T follicular helper cell (primary cell): Measurements from ENCODE around the gene LIPT1.
"Not testable (repeated sequence)": the region's sequence is repeated elsewhere in the genome, so short reads cannot be mapped to it uniquely, and the experiment has no call there.

Experiments used
- DNase-seq: peaks from one replicate; pipeline ENCODE4 v3.0.0-alpha.2; 2020; ENCODE audit warnings: low read depth

The LIPT1 gene

GRCh38 chr2:99171377-99172140 lies 16.8 kb downstream of the LIPT1 start:
- DNase-seq = no peak

- peak; percentile 89 for DNase-seq
Observed at GRCh38 chr2:99180755-99181623, 26.2 kb downstream of the LIPT1 start, which contains the start of the genes MITD1 and MRPL30. Gene MITD1, minus strand, starts transcription at chr2:99181058. Its CDS starts 77 bp downstream, at chr2:99180981. Gene MRPL30, plus strand, starts transcription at chr2:99181184. Its CDS starts 5,020 bp downstream, at chr2:99186204.

GRCh38 chr2:99181624-99182000 lies 26.8 kb downstream of the LIPT1 start:
- DNase-seq = no peak

GRCh38 chr2:99183025-99183424 lies 28.3 kb downstream of the LIPT1 start:
- DNase-seq = no peak

GRCh38 chr2:99184811-99185210 lies 30.0 kb downstream of the LIPT1 start:
- no peak for DNase-seq

- DNase-seq = no peak
Observed at GRCh38 chr2:99187011-99187410, 32.2 kb downstream of the LIPT1 start.

- no peak for DNase-seq
Observed at GRCh38 chr2:99188357-99188756, 33.6 kb downstream of the LIPT1 start.

GRCh38 chr2:99190548-99190947 lies 35.8 kb downstream of the LIPT1 start:
- DNase-seq = no peak

- DNase-seq = not testable (repeated sequence)
Observed at GRCh38 chr2:99192364-99192763, 37.6 kb downstream of the LIPT1 start.

- DNase-seq = no peak
Observed at GRCh38 chr2:99198103-99198841, 43.5 kb downstream of the LIPT1 start.

GRCh38 chr2:99200076-99200800 lies 45.5 kb downstream of the LIPT1 start:
- no peak for DNase-seq

- no peak for DNase-seq
Observed at GRCh38 chr2:99201959-99202678, 47.4 kb downstream of the LIPT1 start.

- DNase-seq = no peak
Observed at GRCh38 chr2:99205491-99205890, 50.7 kb downstream of the LIPT1 start.
